C4-2B (cell line): ENCODE measurements around the gene RPTOR.

Experiments used
- H3K27ac ChIP-seq: fragments of 450-650 bp; 2 replicates; pipeline ENCODE4 v1.5.1; 2017
- CTCF ChIP-seq: fragments of 450-650 bp; conservative IDR thresholded peaks from 2 replicates; pipeline ENCODE4 v1.5.1; 2017; ENCODE audit warnings: mild to moderate bottlenecking
- ZFX ChIP-seq: fragments of 450-650 bp; IDR thresholded peaks from 2 replicates; pipeline ENCODE4 v1.6.1; 2017

RPTOR gene

DNA sequence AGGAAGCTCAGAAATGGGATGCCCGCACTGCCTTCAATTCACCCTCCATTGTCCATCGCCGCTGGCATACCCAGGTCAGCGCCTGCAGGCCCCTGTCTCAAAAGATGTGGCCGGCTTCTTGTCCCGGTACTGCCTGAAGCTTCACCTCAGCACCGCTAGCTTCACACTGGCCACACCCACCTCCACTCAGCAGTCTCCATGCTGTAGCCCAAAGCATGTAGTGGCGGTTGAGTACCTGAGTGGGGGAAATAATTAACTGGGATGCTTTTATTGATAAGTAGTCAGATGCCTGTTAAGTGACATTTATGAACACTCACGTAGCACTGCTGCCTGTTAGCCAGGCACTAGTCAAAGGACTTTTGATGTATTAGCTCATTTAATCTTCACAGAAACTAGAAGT lies 143.2 kb downstream of the RPTOR start:
- no peak for TF ChIP-seq CTCF
- no peak for TF ChIP-seq ZFX
- no peak overlapping the region for H3K27ac ChIP-seq

- TF ChIP-seq CTCF (no peak), ZFX (no peak)
- no peak overlapping the region for H3K27ac ChIP-seq
These were observed 144.5 kb downstream of the RPTOR start for GRCh38 chr17:80689129-80689619.

DNA sequence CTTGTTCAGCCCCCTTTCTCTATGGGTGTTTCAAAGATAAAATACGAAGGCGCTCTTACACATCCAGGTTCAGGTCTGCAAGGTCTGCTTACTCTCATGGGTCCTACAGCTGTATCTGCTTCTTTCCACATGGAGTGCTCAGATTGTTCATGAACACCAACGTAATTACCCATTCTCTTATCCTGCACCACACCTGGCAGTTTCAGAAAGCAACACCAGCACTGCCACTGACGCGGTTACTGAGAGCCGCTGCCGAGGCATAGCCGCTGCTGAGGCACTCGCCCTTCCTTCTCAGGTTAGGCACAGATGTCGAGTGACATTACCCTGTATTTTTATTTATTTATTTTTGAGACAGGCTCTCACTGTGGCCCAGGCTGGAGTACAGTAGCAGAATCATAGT lies 147.1 kb downstream of the RPTOR start:
- H3K27ac ChIP-seq = no peak overlapping the region
- no peak for TF ChIP-seq ZFX
- TF ChIP-seq CTCF = no peak

DNA sequence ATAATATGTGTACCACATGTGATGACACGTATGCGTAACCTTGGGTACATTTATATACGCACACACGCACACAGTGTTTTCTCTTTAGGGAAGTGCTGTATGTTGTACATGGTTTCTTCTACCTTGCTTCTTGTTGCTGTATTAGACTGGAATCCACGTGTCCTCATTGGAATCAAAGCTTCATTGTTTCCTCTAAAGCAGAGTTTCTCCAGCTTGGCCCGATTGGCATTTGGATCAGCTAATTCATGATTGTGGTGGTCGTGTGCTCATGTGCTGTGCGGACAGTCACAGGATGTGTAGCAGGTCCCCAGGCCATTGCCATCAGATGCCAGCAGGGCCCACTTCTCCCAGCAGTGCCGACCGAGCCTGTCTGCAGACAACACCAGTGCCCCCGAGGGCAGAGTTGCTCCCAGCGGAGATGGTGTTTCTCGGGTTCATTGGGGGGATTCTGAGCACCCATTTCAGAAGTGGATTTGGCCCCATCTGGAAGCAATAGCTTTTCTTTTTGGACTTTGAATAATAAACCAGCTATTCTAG lies 148.4 kb downstream of the RPTOR start:
- TF ChIP-seq ZFX = no peak
- no peak for TF ChIP-seq CTCF
- H3K27ac ChIP-seq = no peak overlapping the region

GRCh38 chr17:80693511-80693910 lies 148.9 kb downstream of the RPTOR start:
- TF ChIP-seq CTCF (no peak), ZFX (no peak)
- H3K27ac ChIP-seq = peak overlapping the region; percentile 0; the same call in 1 of the 2 replicates

GRCh38 chr17:80694085-80694991 lies 149.7 kb downstream of the RPTOR start:
- peak overlapping the region; percentile 12; the same call in 1 of the 2 replicates for H3K27ac ChIP-seq
- no peak for TF ChIP-seq ZFX
- no peak for TF ChIP-seq CTCF
